HEK293T (cell line): ENCODE data around the gene TMTC2.

Source experiments
- CTCF ChIA-PET: fragments of 350-600 bp; formaldehyde crosslinking; extraction: SDS; loops from one replicate; lab custom pipeline; 2021; ENCODE audit warnings: antibody characterized with exemption, inconsistent platforms; lab: Yijun Ruan, JAX
- POLR2A ChIA-PET: fragments of 350-600 bp; formaldehyde crosslinking; extraction: SDS; loops from one replicate; lab custom pipeline; 2020; ENCODE audit warnings: antibody characterized with exemption, inconsistent platforms; lab: Yijun Ruan, JAX
- DNase-seq: peaks from one replicate; pipeline ENCODE4 v3.0.0; 2012; ENCODE audit warnings: mixed read lengths; ENCODE audit errors: extremely low spot score
- ARNT ChIP-seq: fragments of 450-650 bp; IDR thresholded peaks from 2 replicates; pipeline ENCODE4 v1.6.1; 2017; ENCODE audit warnings: mild to moderate bottlenecking
- BHLHE40 ChIP-seq: fragments of 450-650 bp; IDR thresholded peaks from 2 replicates; pipeline ENCODE4 v1.6.1; 2016; ENCODE audit warnings: mild to moderate bottlenecking, moderate library complexity, borderline replicate concordance
- CTBP1 ChIP-seq: fragments of 450-650 bp; IDR thresholded peaks from 2 replicates; pipeline ENCODE4 v1.6.1; 2016; ENCODE audit warnings: borderline replicate concordance
- ELF4 ChIP-seq: fragments of 450-650 bp; IDR thresholded peaks from 2 replicates; pipeline ENCODE4 v1.6.1; 2017; ENCODE audit warnings: antibody characterized with exemption
- FOXA1 ChIP-seq: fragments of 450-650 bp; IDR thresholded peaks from 2 replicates; pipeline ENCODE4 v1.6.1; 2016; ENCODE audit warnings: mild to moderate bottlenecking
- FOXK2 ChIP-seq: fragments of 450-650 bp; IDR thresholded peaks from 2 replicates; pipeline ENCODE4 v1.6.1; 2016; ENCODE audit warnings: mild to moderate bottlenecking
- FOXM1 ChIP-seq: fragments of 450-650 bp; IDR thresholded peaks from 2 replicates; pipeline ENCODE4 v1.6.1; 2017; ENCODE audit warnings: mild to moderate bottlenecking, borderline replicate concordance
- HDGF ChIP-seq: fragments of 450-650 bp; IDR thresholded peaks from 2 replicates; pipeline ENCODE4 v1.6.1; 2017; ENCODE audit warnings: antibody characterized with exemption, borderline replicate concordance
- L3MBTL2 ChIP-seq: fragments of 450-650 bp; conservative IDR thresholded peaks from 2 replicates; pipeline ENCODE4 v1.6.1; 2016; ENCODE audit warnings: mild to moderate bottlenecking
- LEF1 ChIP-seq: fragments of 450-650 bp; IDR thresholded peaks from 2 replicates; pipeline ENCODE4 v1.6.1; 2017; ENCODE audit warnings: mild to moderate bottlenecking, borderline replicate concordance
- NFRKB ChIP-seq: fragments of 450-650 bp; IDR thresholded peaks from 2 replicates; pipeline ENCODE4 v1.6.1; 2016; ENCODE audit warnings: mild to moderate bottlenecking, moderate library complexity
- PKNOX1 ChIP-seq: fragments of 450-650 bp; IDR thresholded peaks from 2 replicates; pipeline ENCODE4 v1.6.1; 2016
- SP1 ChIP-seq: fragments of 450-650 bp; IDR thresholded peaks from 2 replicates; pipeline ENCODE4 v1.6.1; 2017
- SUZ12 ChIP-seq: fragments of 450-650 bp; IDR thresholded peaks from 2 replicates; pipeline ENCODE4 v1.6.1; 2016; ENCODE audit warnings: mild to moderate bottlenecking
- TARDBP ChIP-seq: fragments of 450-650 bp; IDR thresholded peaks from 2 replicates; pipeline ENCODE4 v1.6.1; 2016
- ZNF384 ChIP-seq: fragments of 450-650 bp; IDR thresholded peaks from 2 replicates; pipeline ENCODE4 v1.6.1; 2016

The TMTC2 gene

DNA sequence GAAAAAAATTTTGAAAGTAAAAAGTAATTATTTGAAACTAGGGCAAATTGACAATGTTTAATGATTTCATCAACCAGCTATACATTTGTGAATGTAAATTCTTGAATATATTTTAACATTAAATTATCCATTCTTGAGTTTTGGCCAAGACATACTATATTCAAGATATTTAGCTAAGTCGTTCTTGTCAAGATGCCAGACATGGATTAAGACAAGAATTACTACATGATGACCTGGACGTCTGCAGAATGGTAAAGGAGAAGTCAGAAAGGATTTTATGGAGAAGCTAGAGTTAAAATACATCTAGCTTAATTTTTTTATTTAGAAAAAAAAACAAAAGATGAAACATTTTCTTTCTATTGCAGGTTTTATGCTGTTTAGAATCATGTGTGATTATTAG is 255.8 kb downstream of the TMTC2 start:
- no peak for DNase-seq
- ChIA-PET POLR2A (no interaction called here), CTCF (interaction anchor here (0.7 kb wide), 1 partner anchor 14 kb away, joined by 3 read pairs; no protein-coding TSS in a partner anchor)
- TF ChIP-seq CTBP1 (no peak), TARDBP (no peak), PKNOX1 (no peak), ARNT (no peak), BHLHE40 (no peak), ELF4 (no peak), LEF1 (no peak), FOXA1 (no peak), ZNF384 (no peak), SP1 (no peak), NFRKB (no peak), HDGF (no peak), SUZ12 (no peak), L3MBTL2 (no peak), FOXK2 (no peak), FOXM1 (no peak)

- CTCF ChIA-PET: no interaction called here
Observed at GRCh38 chr12:82942991-82943401, 256.3 kb downstream of the TMTC2 start.

DNA sequence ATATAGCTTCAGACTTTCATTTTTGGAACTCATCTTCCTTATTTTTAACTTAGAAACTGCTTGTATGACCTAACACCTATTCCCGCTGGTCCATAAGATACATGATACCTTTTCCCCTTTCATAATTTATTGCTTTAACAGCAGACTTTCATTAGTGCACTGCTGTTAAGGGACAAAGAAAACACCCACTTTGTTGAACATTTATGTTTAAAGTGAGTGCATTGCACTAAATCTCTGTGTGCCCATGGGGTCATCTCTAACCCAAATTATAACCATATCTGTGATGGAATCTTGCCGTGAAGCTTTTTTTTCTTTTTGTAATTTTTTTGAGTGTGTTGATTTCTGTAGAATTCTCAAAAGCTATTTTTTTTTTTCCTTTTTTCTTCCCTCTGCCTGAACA is 261.8 kb downstream of the TMTC2 start:
- ChIA-PET CTCF (no interaction called here), POLR2A (no interaction called here)
- peak; percentile 17 for DNase-seq
- TF ChIP-seq PKNOX1: peak; percentile 89
- TF ChIP-seq FOXM1: no peak
- TF ChIP-seq BHLHE40: no peak
- peak; percentile 67 for TF ChIP-seq CTBP1
- no peak for TF ChIP-seq ARNT
- no peak for TF ChIP-seq TARDBP
- no peak for TF ChIP-seq FOXK2
- peak; percentile 25; the same call in 1 of the 2 replicates for TF ChIP-seq ZNF384
- TF ChIP-seq FOXA1: no peak
- no peak for TF ChIP-seq ELF4
- TF ChIP-seq LEF1: no peak
- TF ChIP-seq NFRKB: no peak
- no peak for TF ChIP-seq L3MBTL2
- no peak for TF ChIP-seq SUZ12
- TF ChIP-seq SP1: no peak

More at GRCh38 chr12:82942991-82943401, 256.3 kb downstream of the TMTC2 start:
- DNase-seq: peak; percentile 21
- POLR2A ChIA-PET: no interaction called here
- TF ChIP-seq PKNOX1 (peak; percentile 31; the same call in 1 of the 2 replicates), NFRKB (no peak)

DNA sequence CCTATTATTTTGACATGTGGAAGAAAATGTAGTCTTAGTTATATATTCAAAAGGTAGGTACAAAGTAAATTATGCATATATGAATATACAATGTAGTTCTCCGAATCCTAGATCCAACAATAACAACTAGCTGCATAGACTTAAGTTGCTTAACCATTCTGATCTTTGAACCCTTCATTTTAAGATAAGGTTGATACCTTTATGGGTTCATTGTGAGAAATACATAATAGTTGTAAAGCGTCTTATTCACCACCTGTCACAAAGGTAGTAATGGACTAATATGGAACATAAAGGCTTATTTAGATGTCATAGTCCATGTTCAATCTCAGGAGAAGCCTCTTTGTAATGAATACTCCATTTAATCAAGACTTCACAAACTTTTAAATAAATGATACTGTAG is 263.6 kb downstream of the TMTC2 start:
- ChIA-PET POLR2A (no interaction called here), CTCF (no interaction called here)
- DNase-seq: no peak
- TF ChIP-seq FOXK2 (no peak), SUZ12 (no peak), HDGF (no peak), FOXM1 (no peak), BHLHE40 (no peak), LEF1 (no peak), ELF4 (no peak), ARNT (no peak), TARDBP (no peak), ZNF384 (no peak), PKNOX1 (no peak), CTBP1 (no peak), FOXA1 (no peak), SP1 (no peak), L3MBTL2 (no peak), NFRKB (no peak)

DNA sequence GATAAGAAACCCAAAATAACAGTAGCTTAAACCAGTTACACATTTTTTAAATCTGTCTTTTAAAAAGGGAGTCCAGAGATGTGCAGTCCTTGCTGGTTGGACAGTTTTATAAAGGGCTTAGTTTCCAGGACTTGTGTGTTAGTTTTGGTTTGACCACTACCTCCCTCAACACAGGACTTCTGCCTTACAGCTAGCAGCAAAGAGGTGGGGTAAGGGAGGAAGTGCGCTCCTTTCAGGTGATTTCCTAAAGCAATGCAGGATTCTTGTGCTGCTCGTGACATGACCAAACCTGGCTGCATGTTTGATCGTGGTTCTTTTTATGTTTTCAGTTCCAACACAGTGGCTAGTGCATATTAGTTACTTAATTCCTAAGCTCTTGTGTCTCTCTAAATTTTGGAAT is 266.2 kb downstream of the TMTC2 start:
- DNase-seq: no peak
- TF ChIP-seq BHLHE40: no peak
- TF ChIP-seq TARDBP: no peak
- TF ChIP-seq ARNT: no peak
- no peak for TF ChIP-seq SUZ12
- no peak for TF ChIP-seq HDGF
- TF ChIP-seq LEF1: no peak
- TF ChIP-seq PKNOX1: no peak
- no peak for TF ChIP-seq CTBP1
- TF ChIP-seq SP1: no peak
- CTCF ChIA-PET: no interaction called here
- POLR2A ChIA-PET: no interaction called here
